OCI-LY3 (cell line): ENCODE results near the gene FRMD4A.
"Not testable (repeated sequence)": the region's sequence is repeated elsewhere in the genome, so short reads cannot be mapped to it uniquely, and the experiment has no call there.

Experiments used
- CTCF ChIP-seq: fragments of 200-600, 300-600 bp; sonication (generic); IDR thresholded peaks from 2 replicates; pipeline ENCODE4 v1.5.1; 2014; ENCODE audit warnings: antibody characterized with exemption, low read length, low read depth
- EZH2phosphoT487 ChIP-seq: fragments of 200-600 bp; shearing (Covaris generic); IDR thresholded peaks from 2 replicates; pipeline ENCODE4 v1.6.1; 2018; ENCODE audit warnings: antibody characterized with exemption, mixed run types, low read depth

GRCh38 chr10:13954195-13954594 lies 376.5 kb downstream of the FRMD4A start:
- TF ChIP-seq CTCF, EZH2phosphoT487: not testable (repeated sequence)
